ENCODE data around the gene ZNF66.
A peak's percentile ranks its signal among the peaks of the same experiment; 100 is the strongest.
"Not testable (repeated sequence)": the region's sequence is repeated elsewhere in the genome, so short reads cannot be mapped to it uniquely, and the experiment has no call there.

Gene ZNF66

GRCh38 chr19:20776083-20777076 is at the start of gene ZNF66:
Gene ZNF66 (plus strand): TSS chr19:20776304. CDS start chr19:20776448, 144 bp downstream.
- H3K27ac ChIP-seq (ENCODE audit: low read depth, low read length): peak within 1 kb of the TSS; percentile 48
- no peaks in the 10 kb centered on the region for H3K4me1 ChIP-seq (ENCODE audit: insufficient read depth, low read length)
- H3K4me3 ChIP-seq (ENCODE audit: low read depth in 1 of 2, low read length in 2 of 2): peak within 1 kb of the TSS; percentile 92 to 95
- H3K27me3 ChIP-seq (ENCODE audit: control insufficient read depth in 1 of 2, insufficient read depth in 2 of 2, low read length in 2 of 2): no peaks in the 10 kb centered on the region
- H3K9ac ChIP-seq (ENCODE audit: low read length): peak within 1 kb of the TSS; percentile 39
- H3K9me3 ChIP-seq (ENCODE audit: low read length): no peaks in the 10 kb centered on the region
- H3K36me3 ChIP-seq (ENCODE audit: insufficient read depth, low read length): no peaks in the 10 kb centered on the region

- H3K27me3 ChIP-seq (ENCODE audit: control insufficient read depth in 1 of 2, insufficient read depth in 2 of 2, low read length in 2 of 2); H3K9me3 ChIP-seq (ENCODE audit: low read length); H3K27ac ChIP-seq (ENCODE audit: low read depth, low read length); H3K4me1 ChIP-seq (ENCODE audit: insufficient read depth, low read length); H3K36me3 ChIP-seq (ENCODE audit: insufficient read depth, low read length); H3K9ac ChIP-seq (ENCODE audit: low read length); H3K4me3 ChIP-seq (ENCODE audit: low read depth in 1 of 2, low read length in 2 of 2): not testable (repeated sequence)
These were observed 25.9 kb upstream of the ZNF66 start for GRCh38 chr19:20750169-20750568.

- not testable (repeated sequence) for H3K27me3 ChIP-seq (ENCODE audit: control insufficient read depth in 1 of 2, insufficient read depth in 2 of 2, low read length in 2 of 2); H3K27ac ChIP-seq (ENCODE audit: low read depth, low read length); H3K4me1 ChIP-seq (ENCODE audit: insufficient read depth, low read length); H3K9ac ChIP-seq (ENCODE audit: low read length); H3K9me3 ChIP-seq (ENCODE audit: low read length); H3K4me3 ChIP-seq (ENCODE audit: low read depth in 1 of 2, low read length in 2 of 2); H3K36me3 ChIP-seq (ENCODE audit: insufficient read depth, low read length)
These were observed 23.8 kb upstream of the ZNF66 start for GRCh38 chr19:20752291-20752690.

- not testable (repeated sequence) for H3K9ac ChIP-seq (ENCODE audit: low read length); H3K9me3 ChIP-seq (ENCODE audit: low read length); H3K36me3 ChIP-seq (ENCODE audit: insufficient read depth, low read length); H3K4me1 ChIP-seq (ENCODE audit: insufficient read depth, low read length); H3K4me3 ChIP-seq (ENCODE audit: low read depth in 1 of 2, low read length in 2 of 2); H3K27me3 ChIP-seq (ENCODE audit: control insufficient read depth in 1 of 2, insufficient read depth in 2 of 2, low read length in 2 of 2); H3K27ac ChIP-seq (ENCODE audit: low read depth, low read length)
These were observed 6.8 kb upstream of the ZNF66 start for GRCh38 chr19:20769225-20769736.

- Histone ChIP-seq H3K4me3 (ENCODE audit: low read depth in 1 of 2, low read length in 2 of 2) (no peak overlapping the region), H3K9ac (ENCODE audit: low read length) (no peak overlapping the region), H3K4me1 (ENCODE audit: insufficient read depth, low read length) (no peaks in the 10 kb centered on the region), H3K27me3 (ENCODE audit: control insufficient read depth in 1 of 2, insufficient read depth in 2 of 2, low read length in 2 of 2) (no peaks in the 10 kb centered on the region), H3K36me3 (ENCODE audit: insufficient read depth, low read length) (no peaks in the 10 kb centered on the region), H3K9me3 (ENCODE audit: low read length) (no peaks in the 10 kb centered on the region), H3K27ac (ENCODE audit: low read depth, low read length) (no peak overlapping the region)
These were observed 11.7 kb downstream of the ZNF66 start for GRCh38 chr19:20787786-20788185.

- H3K4me3 ChIP-seq (ENCODE audit: low read depth in 1 of 2, low read length in 2 of 2): no peak overlapping the region
- no peaks in the 10 kb centered on the region for H3K36me3 ChIP-seq (ENCODE audit: insufficient read depth, low read length)
- H3K9ac ChIP-seq (ENCODE audit: low read length): no peak overlapping the region
- no peaks in the 10 kb centered on the region for H3K4me1 ChIP-seq (ENCODE audit: insufficient read depth, low read length)
- H3K27ac ChIP-seq (ENCODE audit: low read depth, low read length): no peak overlapping the region
- no peaks in the 10 kb centered on the region for H3K27me3 ChIP-seq (ENCODE audit: control insufficient read depth in 1 of 2, insufficient read depth in 2 of 2, low read length in 2 of 2)
- no peaks in the 10 kb centered on the region for H3K9me3 ChIP-seq (ENCODE audit: low read length)
These were observed 15.7 kb downstream of the ZNF66 start for GRCh38 chr19:20791806-20792205.

- H3K27me3 ChIP-seq (ENCODE audit: control insufficient read depth in 1 of 2, insufficient read depth in 2 of 2, low read length in 2 of 2); H3K9ac ChIP-seq (ENCODE audit: low read length); H3K27ac ChIP-seq (ENCODE audit: low read depth, low read length); H3K4me1 ChIP-seq (ENCODE audit: insufficient read depth, low read length); H3K36me3 ChIP-seq (ENCODE audit: insufficient read depth, low read length): not testable (repeated sequence)
- Histone ChIP-seq H3K9me3 (ENCODE audit: low read length) (peaks cover 24% of the 10 kb centered on the region), H3K4me3 (ENCODE audit: low read depth in 1 of 2, low read length in 2 of 2) (peak overlapping the region in 1 of 2 donors; percentile 6)
These were observed 30.5 kb downstream of the ZNF66 start for GRCh38 chr19:20806311-20807262.

- H3K36me3 ChIP-seq (ENCODE audit: insufficient read depth, low read length): no peaks in the 10 kb centered on the region
- no peak overlapping the region for H3K9ac ChIP-seq (ENCODE audit: low read length)
- H3K27me3 ChIP-seq (ENCODE audit: control insufficient read depth in 1 of 2, insufficient read depth in 2 of 2, low read length in 2 of 2): no peaks in the 10 kb centered on the region
- H3K4me3 ChIP-seq (ENCODE audit: low read depth in 1 of 2, low read length in 2 of 2): no peak overlapping the region
- no peaks in the 10 kb centered on the region for H3K4me1 ChIP-seq (ENCODE audit: insufficient read depth, low read length)
- H3K9me3 ChIP-seq (ENCODE audit: low read length): peaks cover 15% of the 10 kb centered on the region
- H3K27ac ChIP-seq (ENCODE audit: low read depth, low read length): no peak overlapping the region
These were observed 64.3 kb downstream of the ZNF66 start for GRCh38 chr19:20840371-20840770.

All from muscle layer of colon (tissue), 2 donors.